Pancreas (tissue), 10 donors: Measurements from ENCODE around the gene LRRC63. TPM values are rescaled to one million over a fixed set of nuclear protein-coding genes. Genes with fewer than 3 reads are reported as not detected.
"Not testable (repeated sequence)": the region's sequence is repeated elsewhere in the genome, so short reads cannot be mapped to it uniquely, and the experiment has no call there.

ENCODE experiments used
- ATAC-seq, 4 donors: fragments of 200-7000 bp; cut with Tn5 transposase; one replicate each; pipeline versions ENCODE4 v1.8.0 to v1.9.1; 2020; ENCODE audit warnings: mild to moderate bottlenecking in 4 of 4, moderate library complexity in 4 of 4
- DNase-seq, 6 donors: peaks; one replicate each; pipeline ENCODE4 v3.0.0-alpha.2; 2020
- FAIRE-seq: peaks from 2 replicates; lab custom pipeline; 2012; peaks lifted over from hg19 to GRCh38; lab: Jason Lieb, UNC
- H3K27ac ChIP-seq, 4 donors: fragments of 200-600 bp; sonication (generic); 1 replicate in 3 of 4; 2 replicates in 1 of 4; pipeline versions ENCODE4 v1.5.0 to v1.8.0; 2020
- H3K27me3 ChIP-seq, 4 donors: fragments of 200-600 bp; one replicate each; pipeline ENCODE4 v1.8.0; 2021
- H3K36me3 ChIP-seq, 3 donors: fragments of 200-600 bp; sonication (generic) in 1 of 3; one replicate each; pipeline versions ENCODE4 v1.5.0 to v1.8.0; 2020 to 2021
- H3K4me1 ChIP-seq, 3 donors: fragments of 200-600 bp; one replicate each; pipeline ENCODE4 v1.8.0; 2021
- H3K4me3 ChIP-seq, 4 donors: fragments of 200-600 bp; sonication (generic) in 2 of 4; one replicate each; pipeline versions ENCODE4 v1.5.0 to v1.8.0; 2020 to 2021
- H3K9me3 ChIP-seq, 4 donors: fragments of 200-600 bp; one replicate each; pipeline ENCODE4 v1.8.0; 2021
- WGBS, 2 donors: extraction: QIAGEN DNeasy Blood & Tissue Kit; methylation state at CpG; one replicate each; pipeline ENCODE4 v1.1.7; 2013; 5-methylcytosine and 5-hydroxymethylcytosine counted together
- intact Hi-C, 3 donors: fragments of 100-400 bp; cut with DNase I; formaldehyde crosslinking; loops; one replicate each; pipeline versions ENCODE4 v1.11.1 to v1.14.2; 2022
- polyA plus RNA-seq, 2 donors: library from polyadenylated mRNA; stranded (reverse); fragments of 200-250 nt; gene quantifications; one replicate each; pipeline ENCODE4 v1.2.3, GENCODE V29; 2013
- total RNA-seq, 6 donors: library from RNA; stranded (reverse); fragmentation: NEBNext Ultra II Directional in 4 of 6; extraction: Animal tissue kit (Norgen Biotek cat#: 25700) in 4 of 6; gene quantifications; one replicate each; pipeline versions ENCODE4 v1.2.1 to v1.2.4, GENCODE V29; 2021 to 2023
- TF ChIP-seq, protein P1 (sequence below), 4 donors: fragments of 200-600 bp; sonication (generic) in 3 of 4; IDR thresholded peaks; one replicate each; pipeline versions ENCODE4 v1.5.0 to v1.8.0; 2021; ENCODE audit warnings: antibody characterized with exemption in 4 of 4
- donor health status: healthy with polysubstance abuse.
- donor health status: DM: no; HTN: no; CAD: no; lungs with moderate emphysema.
- donor health status: DM: no; HTN: no; CAD: no.
- donor health status: control.
- donor health status: control.
- donor health status: Bipolar disorder and iron deficiency.
- donor health status: DM: yes; HTN: yes; CAD: no.
- donor health status: DM: no; HTN: no; CAD: no.
- donor health status: DM: no; HTN: no; CAD: no.
- donor health status: DM: yes; HTN: yes; CAD: no.

Gene LRRC63
- total and polyA plus RNA-seq, 8 donors: 0.14 to 0.19 TPM; not detected in 6

DNA sequence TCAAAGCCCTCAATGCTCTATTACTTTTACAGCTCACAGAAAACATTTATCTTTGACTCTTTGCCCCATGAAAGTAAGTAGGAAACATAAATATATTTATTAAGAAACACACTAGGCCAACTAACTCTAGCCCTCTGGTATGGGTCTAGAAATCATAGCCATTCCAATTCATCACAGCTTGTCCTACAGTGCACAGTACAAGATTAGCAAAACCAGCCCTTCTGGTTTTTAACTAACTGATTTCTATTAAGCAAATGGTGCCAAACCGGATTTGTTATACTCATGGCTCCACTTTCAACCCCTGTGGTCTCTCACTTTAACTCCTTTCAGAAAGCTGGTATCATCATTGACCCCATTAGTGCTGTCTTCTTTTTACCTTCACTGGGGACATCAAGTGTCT lies 5.6 kb upstream of the LRRC63 start:
- H3K9me3 ChIP-seq: no peaks in the 10 kb centered on the region
- H3K27me3 ChIP-seq: no peaks in the 10 kb centered on the region
- 13 to 17% methylated on average over 1 of the region's 1 CpG for WGBS, 2 donors
- intact Hi-C loops: no loop called here
- no peak for DNase-seq
- FAIRE-seq: no peak
- TF ChIP-seq, protein P1, sequence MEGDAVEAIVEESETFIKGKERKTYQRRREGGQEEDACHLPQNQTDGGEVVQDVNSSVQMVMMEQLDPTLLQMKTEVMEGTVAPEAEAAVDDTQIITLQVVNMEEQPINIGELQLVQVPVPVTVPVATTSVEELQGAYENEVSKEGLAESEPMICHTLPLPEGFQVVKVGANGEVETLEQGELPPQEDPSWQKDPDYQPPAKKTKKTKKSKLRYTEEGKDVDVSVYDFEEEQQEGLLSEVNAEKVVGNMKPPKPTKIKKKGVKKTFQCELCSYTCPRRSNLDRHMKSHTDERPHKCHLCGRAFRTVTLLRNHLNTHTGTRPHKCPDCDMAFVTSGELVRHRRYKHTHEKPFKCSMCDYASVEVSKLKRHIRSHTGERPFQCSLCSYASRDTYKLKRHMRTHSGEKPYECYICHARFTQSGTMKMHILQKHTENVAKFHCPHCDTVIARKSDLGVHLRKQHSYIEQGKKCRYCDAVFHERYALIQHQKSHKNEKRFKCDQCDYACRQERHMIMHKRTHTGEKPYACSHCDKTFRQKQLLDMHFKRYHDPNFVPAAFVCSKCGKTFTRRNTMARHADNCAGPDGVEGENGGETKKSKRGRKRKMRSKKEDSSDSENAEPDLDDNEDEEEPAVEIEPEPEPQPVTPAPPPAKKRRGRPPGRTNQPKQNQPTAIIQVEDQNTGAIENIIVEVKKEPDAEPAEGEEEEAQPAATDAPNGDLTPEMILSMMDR (IDR thresholded peaks at IDR 0.05): no peak
- H3K36me3 ChIP-seq: no peaks in the 10 kb centered on the region
- H3K27ac ChIP-seq: no peak overlapping the region
- peak in 2 of 4 donors; percentile 56 to 66 for ATAC-seq
- H3K4me1 ChIP-seq: no peaks in the 10 kb centered on the region
- no peak overlapping the region for H3K4me3 ChIP-seq

DNA sequence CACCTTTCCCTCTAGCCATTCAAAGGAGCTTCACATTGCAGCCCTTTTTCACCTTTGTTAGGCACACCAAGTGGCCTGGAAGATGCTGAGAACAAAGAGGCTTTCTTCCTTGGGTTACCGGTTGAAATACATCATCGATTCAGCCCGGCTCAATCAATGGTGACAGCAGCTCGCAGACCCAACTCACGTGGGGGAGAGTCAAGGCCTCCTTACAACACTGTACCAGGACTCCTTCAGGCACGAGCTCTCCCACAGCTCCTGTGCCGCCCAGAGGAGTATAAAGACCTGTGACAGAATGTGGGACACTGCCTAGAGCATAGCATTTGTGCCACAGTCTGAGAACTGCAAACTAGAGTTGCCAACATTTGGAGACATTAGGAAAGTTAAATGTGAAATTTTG lies 3.9 kb upstream of the LRRC63 start:
- H3K4me3 ChIP-seq: no peak overlapping the region
- no peaks in the 10 kb centered on the region for H3K9me3 ChIP-seq
- 44 to 51% methylated on average over 7 of the region's 7 CpGs for WGBS, 2 donors
- no peak for DNase-seq
- no peak for FAIRE-seq
- H3K36me3 ChIP-seq: no peaks in the 10 kb centered on the region
- no peaks in the 10 kb centered on the region for H3K4me1 ChIP-seq
- ATAC-seq: no peak
- TF ChIP-seq, protein P1 (IDR thresholded peaks at IDR 0.05): no peak
- H3K27ac ChIP-seq: no peak overlapping the region
- intact Hi-C loops: no loop called here
- H3K27me3 ChIP-seq: no peaks in the 10 kb centered on the region

DNA sequence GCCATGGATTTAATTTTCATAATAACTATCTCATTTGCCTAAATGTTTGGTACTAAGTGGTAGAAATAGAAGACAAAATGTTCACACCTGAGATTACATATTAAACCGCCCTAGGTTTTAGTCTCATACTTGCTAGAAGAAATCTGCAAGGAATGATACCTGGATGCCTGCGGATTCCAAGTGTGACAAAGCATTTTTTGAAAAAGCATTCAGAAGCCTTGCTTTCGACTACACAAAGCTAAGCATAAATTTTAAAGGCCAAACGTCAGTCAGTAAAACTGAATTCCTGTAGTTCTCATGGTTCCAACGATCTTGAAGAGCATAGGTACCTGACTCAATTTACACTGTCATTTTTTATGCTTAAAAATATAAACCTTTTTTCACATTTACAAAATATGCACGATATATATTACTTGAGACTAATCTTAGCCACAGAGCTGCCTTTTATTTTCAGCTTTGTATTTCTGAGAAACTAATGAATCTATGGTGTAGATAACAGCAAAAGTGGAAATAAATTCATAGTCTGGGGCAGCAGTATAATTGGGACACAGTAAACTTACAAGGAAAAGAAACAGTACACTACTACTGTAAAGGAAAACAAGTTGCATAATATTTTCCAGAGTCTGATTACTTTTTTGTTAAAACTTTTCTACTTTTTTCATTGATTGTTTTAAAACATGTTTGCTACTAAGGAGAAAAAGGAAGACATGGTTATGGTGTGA lies 1.2 kb upstream of the LRRC63 start:
- DNase-seq (no peak), FAIRE-seq (no peak), ATAC-seq (no peak)
- intact Hi-C loops: no loop called here
- Histone ChIP-seq H3K9me3 (no peaks in the 10 kb centered on the region), H3K27me3 (no peaks in the 10 kb centered on the region), H3K4me1 (no peaks in the 10 kb centered on the region), H3K36me3 (no peaks in the 10 kb centered on the region), H3K4me3 (no peak overlapping the region), H3K27ac (no peak overlapping the region)
- TF ChIP-seq, protein P1 (IDR thresholded peaks at IDR 0.05): no peak
- 76 to 82% methylated on average over 6 of the region's 6 CpGs for WGBS, 2 donors

DNA sequence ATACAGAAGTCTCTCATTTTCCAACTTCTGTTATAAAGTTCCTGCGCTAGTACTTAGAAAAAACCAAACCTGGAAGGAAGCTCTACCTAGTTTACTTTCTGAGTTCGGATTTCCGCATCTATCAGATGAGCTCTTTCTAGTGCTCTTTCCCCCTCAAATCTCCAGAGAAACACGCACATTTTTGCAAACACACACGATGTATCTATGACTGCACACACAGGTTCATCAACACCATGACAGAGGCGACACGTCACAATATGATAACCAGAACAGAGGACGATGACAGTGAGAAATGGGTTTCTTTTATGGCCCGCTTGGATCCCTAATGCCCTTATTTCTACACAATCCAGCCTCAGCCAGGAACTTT lies 629 bp upstream of the LRRC63 start:
- TF ChIP-seq, protein P1 (IDR thresholded peaks at IDR 0.05): no peak
- ATAC-seq (peak; percentile 32 to 53 (median 41)), DNase-seq (no peak), FAIRE-seq (no peak)
- peak overlapping the region; percentile 21 to 57 (median 38) for H3K4me3 ChIP-seq
- H3K27me3 ChIP-seq: no peaks in the 10 kb centered on the region
- H3K4me1 ChIP-seq: no peaks in the 10 kb centered on the region
- no peaks in the 10 kb centered on the region for H3K9me3 ChIP-seq
- H3K36me3 ChIP-seq: no peaks in the 10 kb centered on the region
- WGBS, 2 donors: 12 to 21% methylated on average over 9 of the region's 9 CpGs
- intact Hi-C loops: no loop called here
- peak overlapping the region in 1 of 4 donors; percentile 16 for H3K27ac ChIP-seq

DNA sequence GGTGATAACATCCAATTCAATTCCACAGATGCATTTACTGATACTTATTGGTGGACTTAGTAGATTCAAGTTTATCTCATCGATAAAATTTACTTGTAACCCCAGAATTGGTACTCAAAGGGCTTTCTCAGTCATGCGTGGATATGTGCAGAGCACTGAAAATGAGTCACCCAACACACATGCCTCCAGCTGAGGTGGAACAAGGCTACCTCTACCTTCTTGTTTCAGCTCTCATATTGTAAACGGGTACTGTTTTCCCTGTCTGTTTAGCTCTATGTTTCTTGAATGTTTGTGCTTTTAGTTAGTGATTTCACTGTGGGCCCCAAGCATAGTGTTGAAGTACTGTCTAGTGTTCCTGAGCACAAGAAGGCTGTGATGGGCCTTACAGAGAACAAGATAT lies 1.5 kb downstream of the LRRC63 start:
- Histone ChIP-seq H3K4me1 (no peaks in the 10 kb centered on the region), H3K4me3 (no peak overlapping the region), H3K27ac (no peak overlapping the region), H3K9me3 (no peaks in the 10 kb centered on the region), H3K27me3 (no peaks in the 10 kb centered on the region), H3K36me3 (no peaks in the 10 kb centered on the region)
- ATAC-seq (no peak), FAIRE-seq (no peak), DNase-seq (no peak)
- 90 to 97% methylated on average over 3 of the region's 3 CpGs for WGBS, 2 donors
- TF ChIP-seq, protein P1 (IDR thresholded peaks at IDR 0.05): no peak
- intact Hi-C loops: no loop called here

DNA sequence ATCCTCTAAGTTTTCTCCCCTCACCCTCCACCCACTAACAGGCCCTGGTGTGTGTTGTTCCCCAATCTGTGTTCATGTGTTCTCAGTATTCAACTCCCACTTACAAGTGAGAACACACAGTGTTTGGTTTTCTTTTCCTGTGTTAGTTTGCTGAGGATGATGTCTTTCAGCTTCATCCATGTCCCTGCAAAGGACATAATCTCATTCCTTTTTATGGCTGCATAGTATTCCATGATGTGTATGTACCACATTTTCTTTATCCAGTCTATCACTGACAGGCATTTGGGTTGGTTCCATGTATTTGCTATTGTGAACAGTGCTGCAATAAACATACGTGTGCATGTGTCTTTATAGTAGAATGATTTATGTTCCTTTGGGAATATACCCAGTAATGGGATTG lies 3.0 kb downstream of the LRRC63 start:
- WGBS, 2 donors: 70 to 75% methylated on average over 1 of the region's 1 CpG
- ATAC-seq, H3K4me1 ChIP-seq, H3K4me3 ChIP-seq, DNase-seq, H3K9me3 ChIP-seq, FAIRE-seq, H3K36me3 ChIP-seq, H3K27ac ChIP-seq, intact Hi-C loops, H3K27me3 ChIP-seq: not testable (repeated sequence)

DNA sequence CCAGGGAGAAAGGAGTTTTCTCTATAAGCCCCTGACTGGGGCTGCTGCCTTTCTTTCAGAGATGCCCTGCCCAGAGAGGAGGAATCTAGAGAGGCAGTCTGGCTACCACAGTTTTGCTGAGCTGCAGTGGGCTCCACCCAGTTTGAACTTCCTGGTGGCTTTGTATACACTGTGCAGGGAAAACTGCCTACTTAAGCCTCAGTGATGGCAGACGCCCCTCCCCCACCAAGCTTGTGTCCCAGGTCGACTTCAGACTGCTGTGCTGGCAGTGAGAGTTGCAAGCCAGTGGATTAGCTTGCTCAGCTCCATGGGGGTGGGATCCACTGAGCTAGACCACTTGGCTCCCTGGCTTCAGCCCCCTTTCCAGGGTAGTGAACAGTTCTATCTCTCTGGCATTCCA lies 8.5 kb downstream of the LRRC63 start:
- FAIRE-seq, ATAC-seq: not testable (repeated sequence)

More for the DNA sequence above, 8.5 kb downstream of the LRRC63 start:
- H3K27ac ChIP-seq, H3K4me1 ChIP-seq, intact Hi-C loops, DNase-seq, H3K9me3 ChIP-seq, H3K27me3 ChIP-seq, H3K4me3 ChIP-seq, H3K36me3 ChIP-seq: not testable (repeated sequence)
- WGBS, 2 donors: 4 to 14% methylated on average over 2 of the region's 2 CpGs
